Stimulated activated CD8-positive, alpha-beta memory T cell treated with anti-CD3 and anti-CD28 coated beads, Interleukin-15, amount 100 ng/mL, for 48 hours (primary cell): ENCODE results near the gene HGF.

Source experiments
- DNase-seq, 2 donors: peaks; one replicate each; pipeline ENCODE4 v3.0.0-alpha.2; 2020; ENCODE audit warnings: low read depth in 2 of 2

Gene HGF

GRCh38 chr7:81682873-81683272 is 87.0 kb downstream of the HGF start:
- DNase-seq, result no peak

- DNase-seq, result no peak
Observed at GRCh38 chr7:81680120-81680519, 89.7 kb downstream of the HGF start.

GRCh38 chr7:81676813-81677212 is 93.0 kb downstream of the HGF start:
- no peak for DNase-seq

GRCh38 chr7:81676105-81676811 is 93.6 kb downstream of the HGF start:
- no peak for DNase-seq

GRCh38 chr7:81674431-81674830 is 95.4 kb downstream of the HGF start:
- DNase-seq, result no peak

GRCh38 chr7:81672872-81673271 is 97.0 kb downstream of the HGF start:
- no peak for DNase-seq

GRCh38 chr7:81669476-81670105 is 100.3 kb downstream of the HGF start:
- DNase-seq, result no peak

- no peak for DNase-seq
Observed at GRCh38 chr7:81666209-81666608, 103.6 kb downstream of the HGF start.

- DNase-seq, result no peak
Observed at GRCh38 chr7:81665236-81665635, 104.6 kb downstream of the HGF start.

GRCh38 chr7:81664304-81664703 is 105.5 kb downstream of the HGF start:
- no peak for DNase-seq

GRCh38 chr7:81662531-81662930 is 107.3 kb downstream of the HGF start:
- no peak for DNase-seq

- DNase-seq, result no peak
Observed at GRCh38 chr7:81659697-81660395, 110.0 kb downstream of the HGF start.

- DNase-seq, result no peak
Observed at GRCh38 chr7:81657551-81657950, 112.3 kb downstream of the HGF start.

- DNase-seq, result no peak
Observed at GRCh38 chr7:81655271-81655670, 114.6 kb downstream of the HGF start.

- no peak for DNase-seq
Observed at GRCh38 chr7:81652225-81652624, 117.6 kb downstream of the HGF start.
